Stimulated activated CD8-positive, alpha-beta memory T cell treated with anti-CD3 and anti-CD28 coated beads, Interleukin-15, amount 100 ng/mL, for 4 hours (primary cell): ENCODE measurements around the gene WNT8A.
A peak's percentile ranks its signal among the peaks of the same experiment; 100 is the strongest.
"Not testable (repeated sequence)": the region's sequence is repeated elsewhere in the genome, so short reads cannot be mapped to it uniquely, and the experiment has no call there.

Experiments used
- DNase-seq, 2 donors: peaks; one replicate each; pipeline ENCODE4 v3.0.0-alpha.2; 2020; ENCODE audit warnings: low read depth in 2 of 2

The WNT8A gene, protein sequence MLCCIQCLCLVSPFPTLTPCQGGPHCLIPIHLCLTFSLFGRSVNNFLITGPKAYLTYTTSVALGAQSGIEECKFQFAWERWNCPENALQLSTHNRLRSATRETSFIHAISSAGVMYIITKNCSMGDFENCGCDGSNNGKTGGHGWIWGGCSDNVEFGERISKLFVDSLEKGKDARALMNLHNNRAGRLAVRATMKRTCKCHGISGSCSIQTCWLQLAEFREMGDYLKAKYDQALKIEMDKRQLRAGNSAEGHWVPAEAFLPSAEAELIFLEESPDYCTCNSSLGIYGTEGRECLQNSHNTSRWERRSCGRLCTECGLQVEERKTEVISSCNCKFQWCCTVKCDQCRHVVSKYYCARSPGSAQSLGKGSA

DNA sequence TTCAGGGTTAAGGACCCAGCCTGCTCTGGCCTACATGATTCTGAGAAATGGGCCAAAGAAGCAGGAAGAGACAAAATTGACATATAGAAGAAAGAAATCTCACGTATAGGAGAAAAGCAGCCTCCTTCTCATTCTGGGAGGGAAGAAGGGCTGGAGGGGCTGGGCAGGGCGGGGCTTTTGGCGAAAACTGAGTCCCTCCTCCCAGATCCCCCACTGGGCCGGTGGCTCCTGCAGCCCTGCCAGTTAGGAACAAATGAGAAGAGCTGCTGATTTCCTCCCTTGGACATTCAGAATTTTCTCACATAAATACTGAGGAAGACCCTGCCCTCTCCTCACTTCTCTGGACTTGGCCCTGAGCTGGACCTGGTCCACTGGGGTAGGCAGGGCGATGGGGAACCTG, at the start of gene WNT8A:
Gene WNT8A (plus strand): TSS at position 332 of the 400 bp plus-strand sequence. CDS start 95 bp downstream, outside the sequence.
- DNase-seq: no peak

DNA sequence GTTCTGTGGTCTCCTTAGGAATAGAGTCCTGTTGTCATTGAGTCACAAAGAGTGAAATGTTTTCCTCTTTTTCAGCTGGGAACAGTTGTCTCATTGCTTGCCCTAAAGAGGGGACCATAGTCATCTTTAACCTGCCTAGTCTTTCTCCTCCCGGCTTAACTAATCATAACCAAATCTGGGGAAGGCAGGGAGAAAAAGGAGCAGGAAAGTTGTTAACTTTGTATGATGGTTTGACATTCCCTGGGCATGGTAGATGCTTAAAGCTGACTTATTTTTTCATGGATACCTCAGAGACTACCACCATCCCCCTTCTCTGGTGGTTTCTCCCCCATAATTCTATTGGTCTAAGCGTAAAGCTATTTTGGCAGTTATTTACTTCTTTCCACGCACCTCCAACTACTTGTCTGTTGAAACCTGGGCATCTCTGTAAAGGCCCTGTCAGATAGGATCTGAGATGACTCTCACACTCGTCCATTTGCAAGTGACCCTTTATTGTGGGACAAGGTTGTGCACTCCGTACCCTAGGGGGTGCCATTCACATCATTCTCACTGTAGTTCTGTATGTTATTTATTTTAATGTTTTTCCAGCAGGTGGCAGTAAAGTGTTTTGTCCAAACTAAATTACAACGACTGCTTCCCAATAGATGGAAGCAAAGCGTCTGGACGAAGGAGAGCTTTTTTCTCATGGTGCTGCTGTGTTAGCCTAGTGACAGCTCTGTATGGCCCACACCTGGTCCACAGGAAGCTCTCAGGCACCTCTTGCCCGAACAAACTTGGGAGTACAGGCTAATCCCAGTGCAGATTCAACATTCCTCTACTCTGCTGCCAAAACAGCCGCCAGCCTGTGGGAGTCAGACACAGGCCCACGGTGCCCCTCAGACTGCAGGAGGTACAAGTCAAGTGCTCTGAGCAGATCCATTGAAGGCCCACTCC, 48.0 kb upstream of the WNT8A start:
- DNase-seq: peak; percentile 13 to 31

DNA sequence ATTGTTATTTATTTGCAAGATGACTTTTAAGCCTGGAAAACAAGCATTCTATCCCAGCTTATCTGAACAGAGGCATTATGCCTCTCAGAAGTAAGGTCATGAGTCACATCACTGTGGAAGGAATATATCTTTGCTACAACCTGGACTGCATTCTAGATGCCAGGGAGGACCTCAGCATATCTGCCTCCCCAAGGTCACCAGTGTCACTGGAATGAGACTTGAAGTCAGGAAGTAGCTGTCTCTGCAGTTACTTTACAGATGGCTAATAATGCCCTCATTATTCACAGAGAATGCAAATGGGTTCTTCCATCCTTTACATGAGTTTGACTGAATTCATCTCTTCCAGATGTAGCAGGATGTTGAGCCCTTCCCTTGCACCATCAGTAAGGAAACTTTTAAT, 46.6 kb upstream of the WNT8A start:
- no peak for DNase-seq

DNA sequence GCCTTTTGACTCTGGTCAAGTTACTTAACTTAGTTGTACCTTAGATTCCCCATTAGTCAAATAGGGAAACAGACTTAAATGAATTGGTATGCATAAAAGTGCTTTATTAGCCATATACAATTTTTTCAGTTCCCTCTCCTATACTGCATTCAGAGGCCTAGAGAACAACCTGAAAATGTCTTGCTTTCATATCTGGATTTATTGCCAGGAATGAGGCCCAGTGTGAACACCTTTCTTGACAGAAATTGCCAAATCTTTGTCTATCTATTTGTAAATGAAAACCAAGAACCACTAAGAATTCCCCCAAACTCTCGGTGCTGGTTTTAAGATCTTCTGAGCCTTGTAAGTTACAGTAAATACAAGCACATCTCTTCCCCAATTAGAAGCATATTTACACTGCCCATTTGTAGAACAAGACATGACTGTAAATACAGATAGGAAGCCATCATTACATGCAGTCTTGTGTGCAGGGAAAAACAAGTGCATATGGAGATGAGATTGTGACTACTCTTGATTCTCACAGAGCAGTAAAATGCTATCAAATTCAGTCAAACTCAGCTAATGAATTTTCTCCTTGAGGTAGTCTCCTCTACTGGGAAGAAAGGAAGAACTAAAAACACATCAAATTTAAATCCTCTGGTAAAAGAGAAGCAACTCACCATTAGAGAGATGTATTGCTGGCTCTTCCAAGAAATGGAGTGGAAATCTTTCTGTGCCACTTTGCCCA, 45.8 kb upstream of the WNT8A start:
- no peak for DNase-seq

DNA sequence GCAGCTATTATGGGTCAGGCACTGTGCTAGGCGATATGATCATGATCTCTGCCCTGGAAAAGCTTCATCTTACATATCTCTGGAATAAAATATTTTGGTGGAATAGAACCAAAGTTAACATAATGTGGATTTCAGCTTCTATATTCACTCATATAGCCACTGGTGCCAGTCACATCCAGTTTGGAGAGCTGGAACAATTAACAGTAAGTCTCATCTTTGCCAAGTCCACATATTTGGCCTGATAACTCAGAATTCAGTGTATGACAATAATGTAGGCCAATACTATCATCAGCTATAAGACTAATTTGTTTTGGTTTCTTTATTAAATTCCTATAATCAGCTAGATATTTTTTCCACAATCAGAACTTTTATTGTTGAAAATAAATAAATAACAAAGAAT, 45.0 kb upstream of the WNT8A start:
- no peak for DNase-seq

DNA sequence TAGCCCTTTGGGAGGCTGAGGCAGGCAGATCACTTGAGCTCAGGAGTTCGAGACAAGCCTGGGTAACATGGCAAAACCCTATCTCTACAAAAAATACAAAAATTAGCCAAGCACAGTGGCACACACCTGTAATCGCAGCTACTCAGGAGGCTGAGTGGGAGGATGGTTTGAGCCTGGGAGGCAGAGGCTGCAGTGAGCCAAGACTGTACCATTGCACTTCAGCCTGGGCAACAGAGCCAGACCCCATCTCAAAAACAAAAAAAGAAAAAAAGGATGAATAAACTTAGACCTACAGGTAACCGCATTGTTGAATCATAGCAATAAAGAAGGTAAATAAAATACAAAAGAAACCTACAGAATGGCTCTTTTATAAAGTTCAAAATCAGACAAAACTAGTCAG, 38.5 kb upstream of the WNT8A start:
- not testable (repeated sequence) for DNase-seq

DNA sequence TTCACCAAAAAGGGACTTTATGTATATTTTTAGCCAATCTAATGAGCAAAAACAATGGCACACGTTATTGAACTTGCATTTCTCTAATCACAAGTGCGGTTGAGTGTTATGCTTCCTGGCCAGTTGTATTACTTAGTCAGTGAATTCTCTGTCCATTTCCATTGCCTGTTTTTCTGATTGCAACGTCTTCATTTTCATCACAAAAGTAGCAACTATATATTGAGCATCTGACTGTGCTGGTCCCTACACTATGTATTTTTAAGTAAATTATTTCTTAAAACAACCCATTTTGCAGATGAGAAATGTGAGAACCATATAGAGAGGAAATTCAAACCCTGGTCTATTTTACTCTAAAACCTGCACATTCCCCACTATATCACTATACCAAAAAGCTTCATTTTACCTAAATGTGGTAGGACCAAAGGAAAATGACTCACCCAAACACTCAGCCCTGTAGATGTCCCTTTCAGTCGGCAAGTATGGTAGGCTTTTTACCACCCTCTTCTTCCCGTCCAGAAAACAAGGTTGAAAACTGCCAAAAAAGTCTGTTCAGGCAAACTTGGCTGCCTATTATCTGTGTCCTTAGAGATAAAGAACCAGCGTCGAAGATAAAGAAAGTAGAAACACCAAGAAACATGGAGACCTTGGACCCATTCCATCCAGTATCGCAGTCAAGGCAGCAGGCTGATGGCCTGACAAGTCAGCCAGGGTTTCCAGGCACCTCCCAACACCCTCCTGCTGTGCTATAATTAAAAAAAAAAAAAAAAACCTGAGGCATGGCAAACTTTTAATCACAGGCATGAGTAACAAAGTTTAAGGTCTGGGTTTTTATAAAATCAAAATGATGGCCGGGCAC, 32.2 kb upstream of the WNT8A start:
- no peak for DNase-seq

DNA sequence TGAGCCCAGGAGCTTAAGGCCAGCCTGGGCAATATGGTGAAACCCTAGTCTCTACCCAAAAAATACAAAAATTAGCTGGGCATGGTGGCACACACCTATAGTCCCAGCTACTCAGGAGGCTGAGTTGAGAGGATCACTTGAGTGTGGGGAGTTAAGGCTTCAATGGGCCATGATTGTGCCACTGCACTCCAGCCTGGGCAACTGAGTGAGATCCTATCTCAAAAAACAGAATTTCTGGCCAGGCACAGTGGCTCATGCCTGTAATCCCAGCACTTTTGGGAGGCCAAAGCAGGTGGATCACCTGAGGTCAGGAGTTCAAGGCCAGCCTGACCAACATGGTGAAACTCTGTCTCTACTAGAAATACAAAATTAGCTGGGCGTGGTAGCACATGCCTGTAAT, 31.1 kb upstream of the WNT8A start:
- not testable (repeated sequence) for DNase-seq

DNA sequence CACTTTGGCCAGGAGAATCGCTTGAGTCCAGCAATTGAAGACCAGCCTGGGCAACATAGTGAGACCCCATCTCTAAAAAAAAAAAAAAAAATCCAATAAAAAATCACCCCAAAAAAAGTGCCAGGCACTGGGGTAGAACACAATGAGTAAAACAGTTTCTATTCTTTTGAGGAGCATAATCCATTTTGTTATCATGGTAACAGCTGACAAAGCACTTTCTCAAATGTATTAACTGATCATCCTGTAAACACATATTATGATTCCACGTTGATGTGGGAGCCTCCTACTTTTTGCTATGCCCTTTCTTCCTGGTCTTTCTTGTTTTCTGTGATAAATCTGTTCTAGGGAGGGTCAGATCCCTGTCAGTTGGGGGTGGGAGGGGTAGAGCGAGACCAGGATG, 30.3 kb upstream of the WNT8A start:
- no peak for DNase-seq

DNA sequence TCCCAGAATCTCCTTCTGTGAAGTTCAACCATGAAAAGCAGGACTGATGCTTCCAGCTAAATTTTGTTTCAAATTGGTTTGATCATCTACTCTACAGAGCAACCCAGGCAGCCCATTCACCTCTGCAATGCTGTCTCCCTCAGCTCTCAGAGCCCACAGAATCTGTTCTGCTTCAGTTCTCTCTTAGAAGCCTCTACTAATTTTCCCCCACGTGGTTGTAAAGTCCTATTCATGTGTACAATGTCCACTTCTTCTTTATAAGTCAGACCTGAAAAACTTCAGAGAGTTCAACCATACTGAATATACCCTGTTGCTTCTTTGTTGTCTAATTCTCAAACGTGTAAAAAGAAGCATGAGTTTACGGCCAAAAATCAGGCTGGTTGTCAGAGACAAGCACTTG, 29.6 kb upstream of the WNT8A start:
- no peak for DNase-seq

DNA sequence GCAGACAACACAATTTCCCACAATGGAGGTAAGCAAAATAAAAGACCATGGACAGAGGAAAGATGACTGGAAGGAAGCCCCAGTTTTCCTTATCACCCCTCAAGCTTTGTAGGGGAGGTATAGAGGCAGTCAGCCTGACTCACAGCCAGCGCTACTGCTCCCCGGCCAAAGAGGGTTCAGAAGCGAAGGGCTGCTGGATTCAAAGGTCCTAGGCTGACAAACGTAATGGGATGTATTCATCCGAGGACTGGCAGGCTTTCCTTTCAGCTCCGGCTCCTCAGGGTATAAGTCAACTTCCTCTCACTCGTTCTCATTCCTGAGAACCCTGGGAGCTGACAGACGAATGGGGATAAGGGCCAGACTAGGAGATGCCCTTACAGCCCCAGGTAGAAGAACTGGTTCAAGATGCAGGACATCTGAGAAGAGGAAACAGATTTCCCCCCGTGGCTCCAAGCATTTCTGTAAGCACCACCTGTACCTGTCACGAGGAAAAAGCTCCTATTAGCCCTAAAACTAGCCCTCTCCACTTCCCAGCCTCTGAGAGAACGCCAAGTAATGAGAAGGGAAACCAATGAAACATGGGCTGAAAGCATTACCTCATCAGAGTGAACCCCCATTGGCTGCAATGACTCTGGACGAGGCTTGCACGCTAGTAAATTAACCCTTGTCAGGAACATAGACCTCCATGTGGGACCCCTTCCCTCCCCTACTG, 28.8 kb upstream of the WNT8A start:
- DNase-seq: no peak

DNA sequence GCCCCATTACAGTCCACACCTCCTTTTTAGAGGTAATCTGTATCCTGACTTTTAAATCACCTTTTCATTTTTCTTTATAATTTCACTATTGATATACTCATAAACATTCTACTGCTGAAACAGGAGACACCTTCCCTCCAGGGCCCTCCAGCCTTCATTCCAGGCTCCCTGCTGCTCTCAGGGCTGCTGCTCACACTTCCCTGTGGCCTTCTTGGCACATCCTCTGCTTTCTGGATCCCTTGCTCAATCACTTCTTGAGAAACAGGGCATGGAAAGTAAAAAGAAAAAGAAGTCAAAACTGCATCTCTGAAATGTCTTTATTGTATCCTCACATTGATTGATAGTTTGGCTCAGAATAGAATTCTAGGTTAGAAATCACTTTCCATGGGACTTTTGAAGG, 19.3 kb upstream of the WNT8A start:
- no peak for DNase-seq

DNA sequence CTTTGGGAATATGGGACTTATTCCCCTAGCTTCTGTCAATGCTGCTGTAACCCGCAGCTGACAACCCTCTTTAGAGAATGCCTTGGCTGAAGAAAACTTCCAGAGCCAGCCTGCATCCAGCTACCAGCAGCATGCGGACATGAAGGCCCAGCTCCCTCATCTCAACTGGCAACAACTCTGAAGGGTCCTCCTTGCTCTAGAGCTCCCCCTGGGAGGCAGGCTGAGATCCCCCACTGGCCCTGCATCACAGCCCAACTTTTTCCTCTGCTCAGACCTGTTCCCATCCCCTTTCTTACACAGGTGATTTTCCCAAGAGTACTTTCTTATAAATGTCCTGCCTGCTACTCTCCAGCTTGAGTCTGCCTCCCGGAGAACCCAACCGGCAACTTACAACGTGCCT, 18.7 kb upstream of the WNT8A start:
- DNase-seq: no peak

DNA sequence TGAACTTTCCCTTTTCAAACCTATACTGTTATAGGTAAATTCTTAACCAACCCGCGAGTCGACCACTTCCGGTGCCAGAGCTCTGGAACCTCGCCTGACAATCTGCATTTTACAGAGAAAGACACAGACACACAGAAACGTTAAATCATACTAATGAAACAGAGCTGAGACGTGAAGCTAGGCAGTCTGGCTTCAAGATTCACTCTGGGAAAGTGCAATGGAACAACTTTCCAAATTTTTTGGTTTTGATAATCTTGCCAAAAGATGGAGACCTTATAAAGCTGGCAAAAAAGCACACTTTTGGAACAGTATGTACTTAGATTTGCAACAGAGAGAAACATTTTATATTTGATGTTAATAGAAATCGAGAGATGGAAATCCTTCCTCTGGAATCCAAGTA, 15.9 kb upstream of the WNT8A start:
- DNase-seq: no peak

DNA sequence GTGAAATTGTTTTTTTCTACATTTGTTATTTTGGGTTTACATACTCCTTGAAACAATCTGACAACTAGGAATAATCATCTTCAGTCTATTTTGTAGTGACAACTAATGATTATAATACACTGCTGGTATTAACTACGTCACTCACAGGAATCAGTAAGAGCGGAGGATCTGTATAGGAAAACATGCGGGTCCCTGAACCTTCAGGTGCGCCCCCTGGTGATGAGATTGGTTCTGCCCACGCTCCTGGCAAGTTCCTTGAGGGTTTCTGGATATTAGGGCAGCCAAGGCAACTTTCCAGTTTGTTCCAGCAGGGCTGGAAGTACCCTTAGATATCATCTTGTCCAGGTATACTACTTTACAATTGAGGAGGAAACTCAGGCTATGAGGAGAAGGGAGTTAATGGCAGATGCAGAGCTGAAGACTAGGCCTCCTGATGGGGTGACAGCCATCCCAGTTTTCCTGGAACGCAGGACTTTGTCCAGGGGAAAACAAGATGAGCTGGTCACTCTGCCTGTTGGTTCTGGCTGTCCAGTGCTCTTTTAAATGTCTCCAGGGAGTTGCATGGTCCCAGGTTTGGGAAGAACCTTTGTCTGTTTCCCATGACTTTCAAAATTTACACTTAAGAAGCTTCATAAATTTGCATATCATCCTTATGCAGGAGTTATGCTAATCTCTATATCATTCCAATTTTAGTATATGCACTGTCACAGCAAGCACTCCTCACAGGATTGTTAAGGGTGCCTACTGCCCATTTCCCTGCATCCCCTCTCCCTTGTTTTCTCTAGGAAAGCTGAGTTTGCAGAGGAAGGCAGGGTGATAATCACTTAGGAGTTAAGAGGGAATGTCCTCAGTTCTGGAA, 14.9 kb upstream of the WNT8A start:
- DNase-seq: peak; percentile 12 to 42

DNA sequence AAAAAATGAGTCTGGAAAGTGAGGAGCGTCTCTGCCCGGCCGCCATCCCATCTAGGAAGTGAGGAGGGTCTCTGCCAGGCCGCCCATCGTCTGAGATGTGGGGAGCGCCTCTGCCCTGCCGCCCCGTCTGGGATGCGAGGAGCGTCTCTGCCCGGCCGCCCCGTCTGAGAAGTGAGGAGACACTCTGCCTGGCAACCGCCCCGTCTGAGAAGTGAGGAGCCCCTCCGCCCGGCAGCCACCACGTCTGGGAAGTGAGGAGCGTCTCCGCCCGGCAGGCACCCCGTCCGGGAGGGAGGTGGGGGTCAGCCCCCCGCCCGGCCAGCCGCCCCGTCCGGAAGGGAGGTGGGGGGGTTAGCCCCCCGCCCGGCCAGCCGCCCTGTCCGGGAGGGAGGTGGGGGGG, 13.8 kb upstream of the WNT8A start:
- not testable (repeated sequence) for DNase-seq

DNA sequence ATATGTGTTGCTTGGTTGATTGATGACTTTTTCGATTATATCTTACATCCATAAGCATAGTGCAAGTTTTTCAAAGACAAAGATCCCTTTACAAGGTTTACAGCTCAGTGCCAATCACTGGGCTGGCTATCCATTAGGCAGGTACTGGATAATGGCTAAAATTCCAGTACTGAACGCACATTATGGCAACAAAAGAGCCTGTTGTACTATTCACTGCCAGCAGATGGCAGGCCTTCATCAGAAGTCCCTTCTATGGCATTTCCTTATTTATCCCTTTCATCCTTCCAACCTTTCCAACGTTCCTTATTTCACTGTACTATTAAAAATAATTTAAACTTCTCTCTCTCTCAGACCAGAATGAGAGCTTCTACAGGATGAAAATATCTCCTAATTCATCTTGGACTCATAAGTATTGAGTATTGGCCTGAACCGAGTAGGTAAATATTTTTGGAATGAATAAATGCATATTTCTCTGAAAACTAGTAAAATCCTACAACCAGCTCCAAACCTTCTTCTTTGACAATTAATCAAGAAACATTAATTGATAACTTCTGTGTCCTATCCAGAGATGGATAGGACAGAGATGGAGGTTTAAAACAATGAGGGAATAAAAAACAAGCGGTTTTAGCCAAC, 6.7 kb upstream of the WNT8A start:
- DNase-seq: no peak

DNA sequence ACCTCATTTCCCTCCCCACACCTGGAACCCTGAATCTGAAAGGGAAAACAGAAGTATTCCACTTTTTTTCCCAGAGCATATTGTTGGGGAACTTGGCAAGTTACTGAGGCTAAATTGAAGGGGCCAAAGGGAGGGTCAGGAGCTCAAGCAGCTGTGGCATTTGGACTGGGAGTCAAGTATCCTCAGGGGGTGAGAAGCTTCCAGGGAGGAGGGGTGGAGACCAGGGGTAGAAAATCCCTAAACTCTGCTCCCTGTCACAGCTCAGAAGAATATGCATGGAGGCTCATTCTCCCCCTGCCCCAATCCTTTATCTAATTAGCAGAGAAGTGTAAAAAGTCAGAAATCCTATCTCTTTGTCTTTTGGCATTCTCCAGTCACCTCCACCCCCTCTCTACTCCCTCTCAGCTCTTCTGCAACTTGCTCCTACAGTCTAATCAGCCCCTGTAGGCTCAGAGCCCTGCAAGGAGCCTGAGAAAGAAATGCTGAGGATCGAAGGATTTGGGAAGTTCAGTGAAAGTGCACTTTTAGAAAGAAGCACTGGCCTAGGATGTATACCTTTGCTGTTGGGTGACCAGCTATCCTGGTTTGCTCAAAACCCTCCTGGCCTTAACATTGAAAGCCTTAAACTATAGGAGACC, 5.7 kb upstream of the WNT8A start:
- no peak for DNase-seq

DNA sequence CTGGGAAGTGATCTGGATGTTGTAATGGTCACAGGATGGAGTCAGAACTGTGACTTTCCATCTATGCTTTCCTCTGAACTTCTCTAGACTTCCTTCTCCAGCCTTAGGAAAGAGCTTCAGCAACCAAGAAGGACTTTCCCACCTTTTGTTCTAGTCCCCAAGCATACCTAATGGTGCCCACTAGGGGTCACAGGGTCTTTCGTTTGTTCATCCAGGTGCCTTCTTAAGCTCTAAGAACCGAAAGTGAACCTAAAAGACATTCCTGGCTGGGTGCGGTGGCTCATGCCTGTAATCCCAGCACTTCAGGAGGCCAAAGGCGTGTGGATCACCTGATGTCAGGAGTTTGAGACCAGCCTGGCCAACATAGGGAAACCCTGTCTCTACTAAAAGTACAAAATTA, 1.8 kb upstream of the WNT8A start:
- no peak for DNase-seq
